IMR-90 (cell line): Measurements from ENCODE around the gene CMTR1. TPM values are rescaled to one million over a fixed set of nuclear protein-coding genes. Genes with fewer than 3 reads are reported as not detected.

Experiments
- ATAC-seq: fragments of 200-7000 bp; cut with Tn5 transposase; 2 replicates; pipeline ENCODE4 v1.9.1; 2020; ENCODE audit warnings: low read depth, mild to moderate bottlenecking, moderate library complexity
- BruUV-seq: library from RNA; stranded (reverse); fragments of 400-500 nt; replicated peaks from 2 replicates; lab custom pipeline; 2021; lab: Mats Ljungman, UMichigan
- CTCF ChIA-PET: fragments of 300-600 bp; formaldehyde crosslinking; extraction: SDS; loops from one replicate; lab custom pipeline; 2021; ENCODE audit warnings: antibody characterized with exemption; lab: Yijun Ruan, JAX
- POLR2A ChIA-PET: fragments of 300-600 bp; sonication (Branson Sonifier 250); formaldehyde crosslinking; loops from one replicate; lab custom pipeline; 2022; ENCODE audit warnings: antibody characterized with exemption; ENCODE audit not compliant: unreplicated experiment; lab: Charles Lee
- DNase-seq: peaks from one replicate; pipeline ENCODE4 v3.0.0; 2013
- H2AFZ ChIP-seq: replicated peaks from 2 replicates; pipeline ENCODE3; 2013; ENCODE audit warnings: low read length, mild to moderate bottlenecking; ENCODE audit not compliant: poor library complexity
- H2AK5ac ChIP-seq: 2 replicates; pipeline ENCODE4 v1.6.1; 2013; ENCODE audit warnings: low read depth, low read length, inconsistent platforms
- H2AK9ac ChIP-seq: replicated peaks from 2 replicates; pipeline ENCODE3; 2013; ENCODE audit warnings: mild to moderate bottlenecking, low read depth, low read length, moderate library complexity; ENCODE audit not compliant: poor library complexity
- H2BK120ac ChIP-seq: 2 replicates; pipeline ENCODE4 v1.6.1; 2013; ENCODE audit warnings: low read depth, low read length, inconsistent platforms
- H2BK15ac ChIP-seq: 3 replicates; pipeline ENCODE4 v1.6.1; 2013; ENCODE audit warnings: low read depth, low read length, inconsistent platforms
- H2BK20ac ChIP-seq: 2 replicates; pipeline ENCODE4 v1.6.1; 2013; ENCODE audit warnings: low read depth, mild to moderate bottlenecking, inconsistent platforms, low read length, moderate library complexity
- H2BK5ac ChIP-seq: 2 replicates; pipeline ENCODE4 v1.6.1; 2013; ENCODE audit warnings: mild to moderate bottlenecking, low read depth, low read length, inconsistent platforms; ENCODE audit not compliant: poor library complexity, severe bottlenecking
- H3K14ac ChIP-seq: replicated peaks from 2 replicates; pipeline ENCODE4 v1.6.1; 2013; ENCODE audit warnings: low read depth, low read length, inconsistent platforms
- H3K18ac ChIP-seq: 2 replicates; pipeline ENCODE4 v1.6.1; 2013; ENCODE audit warnings: low read depth, low read length, control low read depth
- H3K23ac ChIP-seq: 2 replicates; pipeline ENCODE4 v1.6.1; 2013; ENCODE audit warnings: low read depth, low read length, inconsistent platforms
- H3K27ac ChIP-seq: 2 replicates; pipeline ENCODE4 v1.5.1; 2013; ENCODE audit warnings: mild to moderate bottlenecking, control low read depth, low read length; ENCODE audit not compliant: insufficient read depth
- H3K27me3 ChIP-seq: 2 replicates; pipeline ENCODE4 v1.6.1; 2013; ENCODE audit warnings: low read length; ENCODE audit not compliant: control insufficient read depth, insufficient read depth
- H3K36me3 ChIP-seq: 2 replicates; pipeline ENCODE4 v1.6.1; 2013; ENCODE audit warnings: low read length, mixed read lengths; ENCODE audit not compliant: control insufficient read depth, insufficient read depth
- H3K4ac ChIP-seq: 2 replicates; pipeline ENCODE4 v1.6.1; 2013; ENCODE audit warnings: low read depth, low read length, inconsistent platforms
- H3K4me1 ChIP-seq: 2 replicates; pipeline ENCODE4 v1.6.1; 2013; ENCODE audit warnings: low read length, mixed read lengths; ENCODE audit not compliant: control insufficient read depth, insufficient read depth
- H3K4me2 ChIP-seq: 2 replicates; pipeline ENCODE4 v1.6.1; 2013; ENCODE audit warnings: low read depth, mild to moderate bottlenecking, control low read depth, low read length, moderate library complexity
- H3K4me3 ChIP-seq: 2 replicates; pipeline ENCODE4 v1.5.1; 2013; ENCODE audit warnings: low read depth, mild to moderate bottlenecking, control low read depth, low read length, moderate library complexity; ENCODE audit not compliant: insufficient read depth
- H3K56ac ChIP-seq: 2 replicates; pipeline ENCODE4 v1.6.1; 2013; ENCODE audit warnings: low read length, inconsistent platforms; ENCODE audit not compliant: insufficient read depth; ENCODE audit errors: extremely low read depth
- H3K79me1 ChIP-seq, 2 experiments: 2 replicates each; pipeline ENCODE4 v1.6.1; 2013; ENCODE audit warnings: low read length in 2 of 2, inconsistent platforms in 1 of 2, low read depth in 1 of 2
- H3K9ac ChIP-seq: 2 replicates; pipeline ENCODE4 v1.6.1; 2013; ENCODE audit warnings: low read depth, low read length, control low read depth
- H3K9me1 ChIP-seq: 2 replicates; pipeline ENCODE4 v1.6.1; 2013; ENCODE audit warnings: low read length, inconsistent platforms; ENCODE audit not compliant: insufficient read depth
- H3K9me3 ChIP-seq: 2 replicates; pipeline ENCODE4 v1.6.1; 2013; ENCODE audit warnings: low read length; ENCODE audit not compliant: control insufficient read depth, insufficient read depth
- H4K20me1 ChIP-seq: 2 replicates; pipeline ENCODE4 v1.6.1; 2013; ENCODE audit warnings: low read length, inconsistent platforms; ENCODE audit not compliant: insufficient read depth
- H4K5ac ChIP-seq: 2 replicates; pipeline ENCODE4 v1.6.1; 2013; ENCODE audit warnings: mild to moderate bottlenecking, low read depth, low read length, control low read depth
- H4K8ac ChIP-seq, 2 experiments: 2 replicates each; pipeline ENCODE4 v1.6.1; 2013; ENCODE audit warnings: low read depth in 2 of 2, low read length in 2 of 2, control low read depth in 1 of 2, inconsistent platforms in 1 of 2
- H4K91ac ChIP-seq: 2 replicates; pipeline ENCODE4 v1.6.1; 2013; ENCODE audit warnings: low read depth, low read length, inconsistent platforms; ENCODE audit not compliant: insufficient read depth
- RFX5 ChIP-seq: IDR thresholded peaks from 2 replicates; pipeline ENCODE4 v1.8.0; 2012; ENCODE audit warnings: low read depth, mild to moderate bottlenecking, low read length, moderate library complexity
- WGBS, 2 experiments: methylation state at CpG; one replicate each; pipeline versions ENCODE4 v1.1.5 to v1.1.7; 2013; ENCODE audit warnings: missing lambda C conversion rate in 2 of 2; ENCODE audit not compliant: insufficient read length in 1 of 2; ENCODE audit errors: extremely low coverage in 2 of 2; 5-methylcytosine and 5-hydroxymethylcytosine counted together
- dilution Hi-C: fragments of 300-500 bp; cut with HindIII; formaldehyde crosslinking; loops from one replicate; pipeline ENCODE4 v1.14.3; 2018; ENCODE audit warnings: low sequenced_read_pairs; ENCODE audit not compliant: unreplicated experiment
- in situ Hi-C: fragments of 300-500 bp; cut with MboI; formaldehyde crosslinking; loops from 3 replicates; pipeline ENCODE4 v1.14.3; 2019; ENCODE audit warnings: low sequenced_read_pairs, inconsistent platforms, mixed read lengths
- intact Hi-C: fragments of 100-400 bp; cut with micrococcal nuclease; formaldehyde crosslinking; loops from 2 replicates; pipeline ENCODE4 v1.10.0; 2022
- polyA plus RNA-seq, 3 experiments: library from polyadenylated mRNA; depleted of rRNA; stranded (reverse); fragments of >200 nt; gene quantifications; 2 replicates each; pipeline ENCODE4 v1.2.3, GENCODE V29; 2012; ENCODE audit warnings: low replicate concordance in 1 of 3
- total RNA-seq: library from RNA; depleted of rRNA; stranded (reverse); fragments of >200 nt; gene quantifications from 2 replicates; pipeline ENCODE4 v1.2.3, GENCODE V29; 2012

Gene CMTR1
- total and polyA plus RNA-seq, 2 of the 4 experiments (the other 2 are of a cell fraction), result 22.6 to 30.1 TPM

- TF ChIP-seq RFX5, result no peak
These were observed 44.8 kb downstream of the CMTR1 start (continued) for GRCh38 chr6:37477656-37478435.

- Histone ChIP-seq H2BK5ac (no peak overlapping the region), H3K36me3 (peaks cover 66% of the 10 kb centered on the region), H2AK9ac (no peak overlapping the region), H3K27me3 (no peaks in the 10 kb centered on the region), H2AFZ (no peak overlapping the region), H3K4me3 (no peak overlapping the region), H4K20me1 (peaks cover 9% of the 10 kb centered on the region), H3K27ac (no peak overlapping the region), H3K9ac (no peak overlapping the region), H3K14ac (no peak overlapping the region), H3K4me1 (no peaks in the 10 kb centered on the region), H4K5ac (no peak overlapping the region), H2BK120ac (no peak overlapping the region), H3K18ac (no peak overlapping the region), H3K23ac (no peak overlapping the region), H3K56ac (no peak overlapping the region), H3K9me3 (no peaks in the 10 kb centered on the region), H2AK5ac (no peak overlapping the region), H3K4ac (no peak overlapping the region), H3K4me2 (no peak overlapping the region), H4K8ac (no peak overlapping the region), H3K9me1 (0 out of 2 replicates have a peak, but pooled peaks cover 2% of the 10 kb centered on the region), H2BK20ac (no peak overlapping the region), H3K79me1 (no peaks in the 10 kb centered on the region; a peak in 1 of 4 replicates), H2BK15ac (no peak overlapping the region), H4K91ac (no peak overlapping the region)
- no peak for ATAC-seq
- TF ChIP-seq RFX5, result no peak
- no TSS peak for BruUV-seq
- CTCF ChIA-PET, result no interaction called here
- intact Hi-C loops, result no loop called here
- POLR2A ChIA-PET, result no interaction called here
- dilution Hi-C loops, result no loop called here
- no CpG with 5 or more reads among the region's 7 CpGs for WGBS, 2 experiments
- in situ Hi-C loops, result no loop called here
- DNase-seq, result no peak
These were observed 45.8 kb downstream of the CMTR1 start for GRCh38 chr6:37478827-37479226.
